ENCODE results near the gene IGSF21.
"Not testable (repeated sequence)": the region's sequence is repeated elsewhere in the genome, so short reads cannot be mapped to it uniquely, and the experiment has no call there.

The IGSF21 gene

GRCh38 chr1:18363436-18363835 lies 255.8 kb downstream of the IGSF21 start:
- Histone ChIP-seq H3K9ac (ENCODE audit: low read length) (no peak overlapping the region), H3K27ac (ENCODE audit: low read depth, low read length, poor library complexity, severe bottlenecking) (no peak overlapping the region), H3K36me3 (ENCODE audit: insufficient read depth, low read length) (no peaks in the 10 kb centered on the region), H3F3A (ENCODE audit: insufficient read depth, low read length) (no peaks in the 10 kb centered on the region), H3K9me2 (ENCODE audit: low read depth, low read length) (no peaks in the 10 kb centered on the region), H3K4me3 (ENCODE audit: low read depth, low read length, poor library complexity, severe bottlenecking) (no peak overlapping the region), H3K9me3 (ENCODE audit: low read length) (no peaks in the 10 kb centered on the region), H3K27me3 (ENCODE audit: insufficient read depth, low read length) (no peaks in the 10 kb centered on the region), H3K79me2 (ENCODE audit: insufficient read depth, low read length) (no peaks in the 10 kb centered on the region), H3K4me1 (ENCODE audit: insufficient read depth, low read length, severe bottlenecking) (no peaks in the 10 kb centered on the region), H3K4me2 (ENCODE audit: low read length) (no peak overlapping the region), H2AFZ (ENCODE audit: low read length) (no peak overlapping the region), H4K20me1 (ENCODE audit: insufficient read depth, low read length) (no peaks in the 10 kb centered on the region)
- TF ChIP-seq, protein P1, sequence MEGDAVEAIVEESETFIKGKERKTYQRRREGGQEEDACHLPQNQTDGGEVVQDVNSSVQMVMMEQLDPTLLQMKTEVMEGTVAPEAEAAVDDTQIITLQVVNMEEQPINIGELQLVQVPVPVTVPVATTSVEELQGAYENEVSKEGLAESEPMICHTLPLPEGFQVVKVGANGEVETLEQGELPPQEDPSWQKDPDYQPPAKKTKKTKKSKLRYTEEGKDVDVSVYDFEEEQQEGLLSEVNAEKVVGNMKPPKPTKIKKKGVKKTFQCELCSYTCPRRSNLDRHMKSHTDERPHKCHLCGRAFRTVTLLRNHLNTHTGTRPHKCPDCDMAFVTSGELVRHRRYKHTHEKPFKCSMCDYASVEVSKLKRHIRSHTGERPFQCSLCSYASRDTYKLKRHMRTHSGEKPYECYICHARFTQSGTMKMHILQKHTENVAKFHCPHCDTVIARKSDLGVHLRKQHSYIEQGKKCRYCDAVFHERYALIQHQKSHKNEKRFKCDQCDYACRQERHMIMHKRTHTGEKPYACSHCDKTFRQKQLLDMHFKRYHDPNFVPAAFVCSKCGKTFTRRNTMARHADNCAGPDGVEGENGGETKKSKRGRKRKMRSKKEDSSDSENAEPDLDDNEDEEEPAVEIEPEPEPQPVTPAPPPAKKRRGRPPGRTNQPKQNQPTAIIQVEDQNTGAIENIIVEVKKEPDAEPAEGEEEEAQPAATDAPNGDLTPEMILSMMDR (IDR thresholded peaks at IDR 0.05; ENCODE audit: low read length) = no peak
- no peak for TF ChIP-seq EZH2 (IDR thresholded peaks at IDR 0.05; ENCODE audit: borderline replicate concordance, low read length)

DNA sequence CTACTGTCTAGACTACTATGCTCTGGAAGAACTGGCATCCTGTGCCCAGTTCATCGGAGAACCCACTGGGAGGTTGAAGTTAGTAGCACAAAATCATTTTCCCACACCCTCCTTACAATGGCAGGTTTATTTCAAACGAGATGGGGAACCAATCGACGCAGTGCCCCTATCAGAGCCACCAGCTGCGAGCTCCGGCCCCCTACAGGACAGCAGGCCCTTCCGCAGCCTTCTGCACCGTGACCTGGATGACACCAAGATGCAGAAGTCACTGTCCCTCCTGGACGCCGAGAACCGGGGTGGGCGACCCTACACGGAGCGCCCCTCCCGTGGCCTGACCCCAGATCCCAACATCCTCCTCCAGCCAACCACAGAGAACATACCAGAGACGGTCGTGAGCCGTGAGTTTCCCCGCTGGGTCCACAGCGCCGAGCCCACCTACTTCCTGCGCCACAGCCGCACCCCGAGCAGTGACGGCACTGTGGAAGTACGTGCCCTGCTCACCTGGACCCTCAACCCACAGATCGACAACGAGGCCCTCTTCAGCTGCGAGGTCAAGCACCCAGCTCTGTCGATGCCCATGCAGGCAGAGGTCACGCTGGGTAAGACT lies 257.6 kb downstream of the IGSF21 start:
- TF ChIP-seq EZH2 (IDR thresholded peaks at IDR 0.05; ENCODE audit: borderline replicate concordance, low read length) = no peak
- TF ChIP-seq, protein P1 (IDR thresholded peaks at IDR 0.05; ENCODE audit: low read length) = no peak
- H3K4me2 ChIP-seq (ENCODE audit: low read length) = no peak overlapping the region
- H3K9ac ChIP-seq (ENCODE audit: low read length) = no peak overlapping the region
- no peaks in the 10 kb centered on the region for H3K4me1 ChIP-seq (ENCODE audit: insufficient read depth, low read length, severe bottlenecking)
- H3K9me3 ChIP-seq (ENCODE audit: low read length) = no peaks in the 10 kb centered on the region
- no peaks in the 10 kb centered on the region for H3K9me2 ChIP-seq (ENCODE audit: low read depth, low read length)
- H3K4me3 ChIP-seq (ENCODE audit: low read depth, low read length, poor library complexity, severe bottlenecking) = no peak overlapping the region
- no peaks in the 10 kb centered on the region for H3F3A ChIP-seq (ENCODE audit: insufficient read depth, low read length)
- no peak overlapping the region for H2AFZ ChIP-seq (ENCODE audit: low read length)
- H4K20me1 ChIP-seq (ENCODE audit: insufficient read depth, low read length) = no peaks in the 10 kb centered on the region
- H3K79me2 ChIP-seq (ENCODE audit: insufficient read depth, low read length) = no peaks in the 10 kb centered on the region
- no peak overlapping the region for H3K27ac ChIP-seq (ENCODE audit: low read depth, low read length, poor library complexity, severe bottlenecking)
- no peaks in the 10 kb centered on the region for H3K36me3 ChIP-seq (ENCODE audit: insufficient read depth, low read length)
- no peaks in the 10 kb centered on the region for H3K27me3 ChIP-seq (ENCODE audit: insufficient read depth, low read length)

DNA sequence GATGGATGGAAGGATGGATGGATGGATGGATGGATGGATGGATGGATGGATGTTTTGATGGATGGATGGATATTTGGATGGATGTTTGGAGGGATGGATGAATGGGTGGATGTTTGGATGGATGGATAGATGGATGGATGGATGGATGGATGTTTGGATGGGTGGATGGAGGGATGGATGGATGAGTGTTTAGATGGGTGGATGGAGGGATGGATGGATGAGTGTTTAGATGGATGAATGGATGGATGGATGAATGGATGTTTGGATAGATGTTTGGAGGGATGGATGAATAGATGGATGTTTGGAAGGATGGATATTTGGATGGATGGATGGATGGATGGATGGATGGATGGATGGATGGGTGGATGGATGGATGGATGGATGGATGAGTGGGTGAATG lies 264.9 kb downstream of the IGSF21 start:
- not testable (repeated sequence) for H2AFZ ChIP-seq (ENCODE audit: low read length); H3K9me3 ChIP-seq (ENCODE audit: low read length); H3K4me2 ChIP-seq (ENCODE audit: low read length); H3K36me3 ChIP-seq (ENCODE audit: insufficient read depth, low read length); H3K79me2 ChIP-seq (ENCODE audit: insufficient read depth, low read length); H4K20me1 ChIP-seq (ENCODE audit: insufficient read depth, low read length); H3K27me3 ChIP-seq (ENCODE audit: insufficient read depth, low read length); H3K4me1 ChIP-seq (ENCODE audit: insufficient read depth, low read length, severe bottlenecking); H3K4me3 ChIP-seq (ENCODE audit: low read depth, low read length, poor library complexity, severe bottlenecking); H3K9ac ChIP-seq (ENCODE audit: low read length); H3K27ac ChIP-seq (ENCODE audit: low read depth, low read length, poor library complexity, severe bottlenecking); H3K9me2 ChIP-seq (ENCODE audit: low read depth, low read length); H3F3A ChIP-seq (ENCODE audit: insufficient read depth, low read length)

DNA sequence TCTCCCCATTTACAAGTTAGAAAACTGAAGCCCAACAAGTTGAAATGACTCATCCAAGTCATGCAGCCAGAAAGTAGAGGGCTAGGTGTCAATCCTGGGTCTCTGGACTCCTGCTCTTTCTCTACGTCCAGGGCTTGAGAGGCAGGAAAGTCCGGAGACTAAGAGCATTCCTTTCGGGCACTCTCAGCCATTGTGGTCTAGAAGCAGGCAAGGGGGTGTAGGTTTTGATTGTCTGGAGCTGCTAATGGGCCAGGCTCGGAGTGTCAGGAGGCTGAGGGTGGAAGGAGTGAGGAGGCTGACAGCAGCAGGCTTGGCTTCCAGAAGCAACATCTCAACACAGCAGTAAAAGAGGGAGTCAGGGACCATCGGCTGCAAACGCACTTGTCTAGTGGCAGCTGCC lies 265.6 kb downstream of the IGSF21 start:
- no peak for TF ChIP-seq EZH2 (IDR thresholded peaks at IDR 0.05; ENCODE audit: borderline replicate concordance, low read length)
- Histone ChIP-seq H3K9ac (ENCODE audit: low read length) (no peak overlapping the region), H3K36me3 (ENCODE audit: insufficient read depth, low read length) (no peaks in the 10 kb centered on the region)

More for the DNA sequence above, 265.6 kb downstream of the IGSF21 start:
- Histone ChIP-seq H3K27me3 (ENCODE audit: insufficient read depth, low read length) (no peaks in the 10 kb centered on the region; the same call in 1 of the 2 replicates), H3K27ac (ENCODE audit: low read depth, low read length, poor library complexity, severe bottlenecking) (no peak overlapping the region), H2AFZ (ENCODE audit: low read length) (no peak overlapping the region), H4K20me1 (ENCODE audit: insufficient read depth, low read length) (no peaks in the 10 kb centered on the region), H3K4me3 (ENCODE audit: low read depth, low read length, poor library complexity, severe bottlenecking) (no peak overlapping the region), H3K4me1 (ENCODE audit: insufficient read depth, low read length, severe bottlenecking) (no peaks in the 10 kb centered on the region), H3K4me2 (ENCODE audit: low read length) (no peak overlapping the region), H3F3A (ENCODE audit: insufficient read depth, low read length) (no peaks in the 10 kb centered on the region), H3K9me3 (ENCODE audit: low read length) (no peaks in the 10 kb centered on the region), H3K79me2 (ENCODE audit: insufficient read depth, low read length) (no peaks in the 10 kb centered on the region), H3K9me2 (ENCODE audit: low read depth, low read length) (no peaks in the 10 kb centered on the region)

All from OCI-LY1 (cell line).